Muscle layer of colon (tissue), 2 donors: ENCODE measurements around the gene NBDY.
A peak's percentile ranks its signal among the peaks of the same experiment; 100 is the strongest.
"Not testable (repeated sequence)": the region's sequence is repeated elsewhere in the genome, so short reads cannot be mapped to it uniquely, and the experiment has no call there.

Source experiments
- H3K27ac ChIP-seq: one replicate; pipeline ENCODE4 v1.7.0; 2013; ENCODE audit warnings: low read depth, mild to moderate bottlenecking, low read length, moderate library complexity
- H3K27me3 ChIP-seq, 2 donors: one replicate each; pipeline ENCODE4 v1.7.0; 2013; ENCODE audit warnings: low read length in 2 of 2, mild to moderate bottlenecking in 2 of 2; ENCODE audit not compliant: insufficient read depth in 2 of 2, control insufficient read depth in 1 of 2
- H3K36me3 ChIP-seq: one replicate; pipeline ENCODE4 v1.7.0; 2013; ENCODE audit warnings: mild to moderate bottlenecking, low read length; ENCODE audit not compliant: insufficient read depth
- H3K4me1 ChIP-seq: one replicate; pipeline ENCODE4 v1.7.0; 2013; ENCODE audit warnings: mild to moderate bottlenecking, low read length; ENCODE audit not compliant: insufficient read depth
- H3K4me3 ChIP-seq, 2 donors: one replicate each; pipeline ENCODE4 v1.7.0; 2013; ENCODE audit warnings: low read length in 2 of 2, low read depth in 1 of 2, mild to moderate bottlenecking in 1 of 2, moderate library complexity in 1 of 2
- H3K9ac ChIP-seq: one replicate; pipeline ENCODE4 v1.7.0; 2013; ENCODE audit warnings: low read length
- H3K9me3 ChIP-seq: one replicate; pipeline ENCODE4 v1.7.0; 2013; ENCODE audit warnings: mild to moderate bottlenecking, low read length
- donor health status: abdominal sarcoma.
- donor health status: Adenocarcinoma of cecum.

The NBDY gene

GRCh38 chrX:56729152-56729850 lies at the start of gene NBDY:
Gene NBDY (plus strand): TSS chrX:56729243. CDS start chrX:56729354, 111 bp downstream.
- H3K27me3 ChIP-seq: peaks cover 0 to 9% of the 10 kb centered on the region in 2 donors
- H3K27ac ChIP-seq: peak within 1 kb of the TSS; percentile 49
- peak within 1 kb of the TSS; percentile 33 for H3K9ac ChIP-seq
- H3K4me1 ChIP-seq: no peaks in the 10 kb centered on the region
- H3K9me3 ChIP-seq: no peaks in the 10 kb centered on the region
- no peaks in the 10 kb centered on the region for H3K36me3 ChIP-seq
- H3K4me3 ChIP-seq: peak within 1 kb of the TSS; percentile 57 to 64

- H3K36me3 ChIP-seq, H3K4me1 ChIP-seq, H3K9me3 ChIP-seq, H3K9ac ChIP-seq, H3K4me3 ChIP-seq, H3K27ac ChIP-seq, H3K27me3 ChIP-seq: not testable (repeated sequence)
These were observed 24.5 kb upstream of the NBDY start for GRCh38 chrX:56704530-56704929.

- Histone ChIP-seq H3K27me3 (peaks cover 0 to 9% of the 10 kb centered on the region in 2 donors), H3K9me3 (no peaks in the 10 kb centered on the region), H3K4me3 (no peak overlapping the region), H3K4me1 (no peaks in the 10 kb centered on the region), H3K36me3 (no peaks in the 10 kb centered on the region), H3K27ac (no peak overlapping the region), H3K9ac (no peak overlapping the region)
These were observed 2.4 kb upstream of the NBDY start for GRCh38 chrX:56726605-56727004.

- no peaks in the 10 kb centered on the region for H3K9me3 ChIP-seq
- H3K27me3 ChIP-seq: peaks cover 0 to 9% of the 10 kb centered on the region in 2 donors
- no peak overlapping the region for H3K9ac ChIP-seq
- no peaks in the 10 kb centered on the region for H3K4me1 ChIP-seq
- H3K27ac ChIP-seq: no peak overlapping the region
- no peak overlapping the region for H3K4me3 ChIP-seq
- no peaks in the 10 kb centered on the region for H3K36me3 ChIP-seq
These were observed 1.5 kb upstream of the NBDY start for GRCh38 chrX:56727531-56727930.

- Histone ChIP-seq H3K27ac (no peak overlapping the region), H3K27me3 (peaks cover 0 to 9% of the 10 kb centered on the region in 2 donors), H3K4me1 (no peaks in the 10 kb centered on the region), H3K9ac (no peak overlapping the region), H3K36me3 (no peaks in the 10 kb centered on the region), H3K4me3 (no peak overlapping the region), H3K9me3 (no peaks in the 10 kb centered on the region)
These were observed 722 bp upstream of the NBDY start for GRCh38 chrX:56728321-56728720.

GRCh38 chrX:56728752-56729151 lies 291 bp upstream of the NBDY start:
- H3K27ac ChIP-seq: no peak overlapping the region
- peaks cover 0 to 9% of the 10 kb centered on the region in 2 donors for H3K27me3 ChIP-seq

GRCh38 chrX:56733459-56734046 lies 4.5 kb downstream of the NBDY start:
- Histone ChIP-seq H3K4me1 (no peaks in the 10 kb centered on the region), H3K4me3 (no peak overlapping the region), H3K9me3 (no peaks in the 10 kb centered on the region), H3K27me3 (no peaks in the 10 kb centered on the region), H3K36me3 (no peaks in the 10 kb centered on the region), H3K9ac (no peak overlapping the region), H3K27ac (no peak overlapping the region)

More at GRCh38 chrX:56728752-56729151, 291 bp upstream of the NBDY start:
- no peaks in the 10 kb centered on the region for H3K36me3 ChIP-seq
- peak overlapping the region; percentile 57 to 64 for H3K4me3 ChIP-seq
- H3K4me1 ChIP-seq: no peaks in the 10 kb centered on the region
- H3K9ac ChIP-seq: no peak overlapping the region
- no peaks in the 10 kb centered on the region for H3K9me3 ChIP-seq

GRCh38 chrX:56736219-56736618 lies 7.2 kb downstream of the NBDY start:
- Histone ChIP-seq H3K36me3 (no peaks in the 10 kb centered on the region), H3K4me1 (no peaks in the 10 kb centered on the region), H3K27me3 (no peaks in the 10 kb centered on the region), H3K27ac (no peak overlapping the region), H3K9me3 (no peaks in the 10 kb centered on the region), H3K4me3 (no peak overlapping the region), H3K9ac (no peak overlapping the region)

GRCh38 chrX:56738670-56739069 lies 9.6 kb downstream of the NBDY start:
- Histone ChIP-seq H3K9me3 (peaks cover 5% of the 10 kb centered on the region), H3K4me1 (no peaks in the 10 kb centered on the region), H3K36me3 (no peaks in the 10 kb centered on the region), H3K4me3 (no peak overlapping the region), H3K9ac (no peak overlapping the region), H3K27ac (no peak overlapping the region), H3K27me3 (no peaks in the 10 kb centered on the region)

GRCh38 chrX:56744996-56745395 lies 16.0 kb downstream of the NBDY start:
- Histone ChIP-seq H3K4me1 (no peaks in the 10 kb centered on the region), H3K9ac (no peak overlapping the region), H3K9me3 (peaks cover 5% of the 10 kb centered on the region), H3K4me3 (no peak overlapping the region), H3K27me3 (no peaks in the 10 kb centered on the region), H3K36me3 (no peaks in the 10 kb centered on the region), H3K27ac (no peak overlapping the region)

GRCh38 chrX:56746996-56747395 lies 18.0 kb downstream of the NBDY start:
- H3K27me3 ChIP-seq: no peaks in the 10 kb centered on the region
- no peak overlapping the region for H3K9ac ChIP-seq
- H3K27ac ChIP-seq: no peak overlapping the region
- H3K4me1 ChIP-seq: no peaks in the 10 kb centered on the region
- peaks cover 2% of the 10 kb centered on the region for H3K9me3 ChIP-seq
- H3K4me3 ChIP-seq: no peak overlapping the region
- no peaks in the 10 kb centered on the region for H3K36me3 ChIP-seq

GRCh38 chrX:56751071-56751470 lies 22.0 kb downstream of the NBDY start:
- peaks cover 0 to 10% of the 10 kb centered on the region in 2 donors for H3K27me3 ChIP-seq
- H3K9ac ChIP-seq: no peak overlapping the region
- H3K4me3 ChIP-seq: no peak overlapping the region
- no peaks in the 10 kb centered on the region for H3K9me3 ChIP-seq
- H3K4me1 ChIP-seq: no peaks in the 10 kb centered on the region
- no peak overlapping the region for H3K27ac ChIP-seq
- H3K36me3 ChIP-seq: no peaks in the 10 kb centered on the region
